ENCODE data around the gene CCSER1. TPM values are rescaled to one million over a fixed set of nuclear protein-coding genes. Genes with fewer than 3 reads are reported as not detected.

Gene CCSER1
- total and polyA plus RNA-seq, 2 of the 8 experiments (the other 6 are each of a cell fraction or from before 2014, with no cell fraction given), result 0.26 to 0.84 TPM

GRCh38 chr4:90456891-90457290 is 329.7 kb downstream of the CCSER1 start (continued):
- TF ChIP-seq CHD7 (IDR thresholded peaks at IDR 0.05; ENCODE audit: insufficient replicate concordance, low read length), result no peak
- no peak for TF ChIP-seq JUN (IDR thresholded peaks at IDR 0.05; ENCODE audit: low read depth, low read length)
- no peak for TF ChIP-seq TCF12 (IDR thresholded peaks at IDR 0.05; ENCODE audit: low read depth, low read length)
- TF ChIP-seq MAX (IDR thresholded peaks at IDR 0.05), result no peak
- TF ChIP-seq GABPA (IDR thresholded peaks at IDR 0.05; ENCODE audit: borderline replicate concordance, insufficient read depth, low read length), result no peak
- TF ChIP-seq KDM1A (IDR thresholded peaks at IDR 0.05; ENCODE audit: borderline replicate concordance, low read length), result no peak
- TF ChIP-seq RFX5 (IDR thresholded peaks at IDR 0.05; ENCODE audit: borderline replicate concordance, low read depth, low read length), result no peak
- no peak for TF ChIP-seq RBBP5 (IDR thresholded peaks at IDR 0.05; ENCODE audit: borderline replicate concordance, low read depth, low read length)
- TF ChIP-seq CEBPB (IDR thresholded peaks at IDR 0.05; ENCODE audit: low read depth, low read length), result no peak
- no peak for TF ChIP-seq CHD2 (IDR thresholded peaks at IDR 0.05; ENCODE audit: low read length)
- no peak for TF ChIP-seq TEAD4 (IDR thresholded peaks at IDR 0.05; ENCODE audit: low read depth, low read length)
- TF ChIP-seq GTF2F1 (IDR thresholded peaks at IDR 0.05; ENCODE audit: borderline replicate concordance, low read depth, low read length), result no peak
